IMR-90 (cell line): Measurements from ENCODE around the gene MYO7B. TPM values are rescaled to one million over a fixed set of nuclear protein-coding genes. Genes with fewer than 3 reads are reported as not detected.

Experiments
- ATAC-seq: fragments of 200-7000 bp; cut with Tn5 transposase; 2 replicates; pipeline ENCODE4 v1.9.1; 2020; ENCODE audit warnings: low read depth, mild to moderate bottlenecking, moderate library complexity
- BruUV-seq: library from RNA; stranded (reverse); fragments of 400-500 nt; replicated peaks from 2 replicates; lab custom pipeline; 2021; lab: Mats Ljungman, UMichigan
- CTCF ChIA-PET: fragments of 300-600 bp; formaldehyde crosslinking; extraction: SDS; loops from one replicate; lab custom pipeline; 2021; ENCODE audit warnings: antibody characterized with exemption; lab: Yijun Ruan, JAX
- POLR2A ChIA-PET: fragments of 300-600 bp; sonication (Branson Sonifier 250); formaldehyde crosslinking; loops from one replicate; lab custom pipeline; 2022; ENCODE audit warnings: antibody characterized with exemption; ENCODE audit not compliant: unreplicated experiment; lab: Charles Lee
- DNase-seq: peaks from one replicate; pipeline ENCODE4 v3.0.0; 2013
- H2AFZ ChIP-seq: replicated peaks from 2 replicates; pipeline ENCODE3; 2013; ENCODE audit warnings: low read length, mild to moderate bottlenecking; ENCODE audit not compliant: poor library complexity
- H2AK5ac ChIP-seq: 2 replicates; pipeline ENCODE4 v1.6.1; 2013; ENCODE audit warnings: low read depth, low read length, inconsistent platforms
- H2AK9ac ChIP-seq: replicated peaks from 2 replicates; pipeline ENCODE3; 2013; ENCODE audit warnings: mild to moderate bottlenecking, low read depth, low read length, moderate library complexity; ENCODE audit not compliant: poor library complexity
- H2BK120ac ChIP-seq: 2 replicates; pipeline ENCODE4 v1.6.1; 2013; ENCODE audit warnings: low read depth, low read length, inconsistent platforms
- H2BK15ac ChIP-seq: 3 replicates; pipeline ENCODE4 v1.6.1; 2013; ENCODE audit warnings: low read depth, low read length, inconsistent platforms
- H2BK20ac ChIP-seq: 2 replicates; pipeline ENCODE4 v1.6.1; 2013; ENCODE audit warnings: low read depth, mild to moderate bottlenecking, inconsistent platforms, low read length, moderate library complexity
- H2BK5ac ChIP-seq: 2 replicates; pipeline ENCODE4 v1.6.1; 2013; ENCODE audit warnings: mild to moderate bottlenecking, low read depth, low read length, inconsistent platforms; ENCODE audit not compliant: poor library complexity, severe bottlenecking
- H3K14ac ChIP-seq: replicated peaks from 2 replicates; pipeline ENCODE4 v1.6.1; 2013; ENCODE audit warnings: low read depth, low read length, inconsistent platforms
- H3K18ac ChIP-seq: 2 replicates; pipeline ENCODE4 v1.6.1; 2013; ENCODE audit warnings: low read depth, low read length, control low read depth
- H3K23ac ChIP-seq: 2 replicates; pipeline ENCODE4 v1.6.1; 2013; ENCODE audit warnings: low read depth, low read length, inconsistent platforms
- H3K27ac ChIP-seq: 2 replicates; pipeline ENCODE4 v1.5.1; 2013; ENCODE audit warnings: mild to moderate bottlenecking, control low read depth, low read length; ENCODE audit not compliant: insufficient read depth
- H3K27me3 ChIP-seq: 2 replicates; pipeline ENCODE4 v1.6.1; 2013; ENCODE audit warnings: low read length; ENCODE audit not compliant: control insufficient read depth, insufficient read depth
- H3K36me3 ChIP-seq: 2 replicates; pipeline ENCODE4 v1.6.1; 2013; ENCODE audit warnings: low read length, mixed read lengths; ENCODE audit not compliant: control insufficient read depth, insufficient read depth
- H3K4ac ChIP-seq: 2 replicates; pipeline ENCODE4 v1.6.1; 2013; ENCODE audit warnings: low read depth, low read length, inconsistent platforms
- H3K4me1 ChIP-seq: 2 replicates; pipeline ENCODE4 v1.6.1; 2013; ENCODE audit warnings: low read length, mixed read lengths; ENCODE audit not compliant: control insufficient read depth, insufficient read depth
- H3K4me2 ChIP-seq: 2 replicates; pipeline ENCODE4 v1.6.1; 2013; ENCODE audit warnings: low read depth, mild to moderate bottlenecking, control low read depth, low read length, moderate library complexity
- H3K4me3 ChIP-seq: 2 replicates; pipeline ENCODE4 v1.5.1; 2013; ENCODE audit warnings: low read depth, mild to moderate bottlenecking, control low read depth, low read length, moderate library complexity; ENCODE audit not compliant: insufficient read depth
- H3K56ac ChIP-seq: 2 replicates; pipeline ENCODE4 v1.6.1; 2013; ENCODE audit warnings: low read length, inconsistent platforms; ENCODE audit not compliant: insufficient read depth; ENCODE audit errors: extremely low read depth
- H3K79me1 ChIP-seq, 2 experiments: 2 replicates each; pipeline ENCODE4 v1.6.1; 2013; ENCODE audit warnings: low read length in 2 of 2, inconsistent platforms in 1 of 2, low read depth in 1 of 2
- H3K9ac ChIP-seq: 2 replicates; pipeline ENCODE4 v1.6.1; 2013; ENCODE audit warnings: low read depth, low read length, control low read depth
- H3K9me1 ChIP-seq: 2 replicates; pipeline ENCODE4 v1.6.1; 2013; ENCODE audit warnings: low read length, inconsistent platforms; ENCODE audit not compliant: insufficient read depth
- H3K9me3 ChIP-seq: 2 replicates; pipeline ENCODE4 v1.6.1; 2013; ENCODE audit warnings: low read length; ENCODE audit not compliant: control insufficient read depth, insufficient read depth
- H4K20me1 ChIP-seq: 2 replicates; pipeline ENCODE4 v1.6.1; 2013; ENCODE audit warnings: low read length, inconsistent platforms; ENCODE audit not compliant: insufficient read depth
- H4K5ac ChIP-seq: 2 replicates; pipeline ENCODE4 v1.6.1; 2013; ENCODE audit warnings: mild to moderate bottlenecking, low read depth, low read length, control low read depth
- H4K8ac ChIP-seq, 2 experiments: 2 replicates each; pipeline ENCODE4 v1.6.1; 2013; ENCODE audit warnings: low read depth in 2 of 2, low read length in 2 of 2, control low read depth in 1 of 2, inconsistent platforms in 1 of 2
- H4K91ac ChIP-seq: 2 replicates; pipeline ENCODE4 v1.6.1; 2013; ENCODE audit warnings: low read depth, low read length, inconsistent platforms; ENCODE audit not compliant: insufficient read depth
- CEBPB ChIP-seq: IDR thresholded peaks from 2 replicates; pipeline ENCODE4 v1.6.1; 2012; ENCODE audit warnings: low read depth, low read length, improper control_type of control experiment
- CHD1 ChIP-seq: IDR thresholded peaks from 2 replicates; pipeline ENCODE4 v1.6.1; 2012; ENCODE audit warnings: low read depth, low read length, improper control_type of control experiment
- MAFK ChIP-seq: IDR thresholded peaks from 2 replicates; pipeline ENCODE4 v1.6.1; 2012; ENCODE audit warnings: low read depth, low read length, improper control_type of control experiment
- MXI1 ChIP-seq: IDR thresholded peaks from 2 replicates; pipeline ENCODE4 v1.6.1; 2012; ENCODE audit warnings: low read depth, mild to moderate bottlenecking, low read length, moderate library complexity, borderline replicate concordance
- POLR2A ChIP-seq: IDR thresholded peaks from 2 replicates; pipeline ENCODE4 v1.6.1; 2012; ENCODE audit warnings: mild to moderate bottlenecking, low read depth, low read length
- RAD21 ChIP-seq: IDR thresholded peaks from 2 replicates; pipeline ENCODE4 v1.6.1; 2012; ENCODE audit warnings: low read length, improper control_type of control experiment
- RFX5 ChIP-seq: IDR thresholded peaks from 2 replicates; pipeline ENCODE4 v1.8.0; 2012; ENCODE audit warnings: low read depth, mild to moderate bottlenecking, low read length, moderate library complexity
- SMC3 ChIP-seq: fragments of 150-350 bp; IDR thresholded peaks from 2 replicates; pipeline ENCODE4 v1.6.1; 2016; ENCODE audit warnings: low read depth, mild to moderate bottlenecking, antibody characterized with exemption, low read length, moderate library complexity
- WGBS, 2 experiments: methylation state at CpG; one replicate each; pipeline versions ENCODE4 v1.1.5 to v1.1.7; 2013; ENCODE audit warnings: missing lambda C conversion rate in 2 of 2; ENCODE audit not compliant: insufficient read length in 1 of 2; ENCODE audit errors: extremely low coverage in 2 of 2; 5-methylcytosine and 5-hydroxymethylcytosine counted together
- dilution Hi-C: fragments of 300-500 bp; cut with HindIII; formaldehyde crosslinking; loops from one replicate; pipeline ENCODE4 v1.14.3; 2018; ENCODE audit warnings: low sequenced_read_pairs; ENCODE audit not compliant: unreplicated experiment
- in situ Hi-C: fragments of 300-500 bp; cut with MboI; formaldehyde crosslinking; loops from 3 replicates; pipeline ENCODE4 v1.14.3; 2019; ENCODE audit warnings: low sequenced_read_pairs, inconsistent platforms, mixed read lengths
- intact Hi-C: fragments of 100-400 bp; cut with micrococcal nuclease; formaldehyde crosslinking; loops from 2 replicates; pipeline ENCODE4 v1.10.0; 2022
- polyA plus RNA-seq, 3 experiments: library from polyadenylated mRNA; depleted of rRNA; stranded (reverse); fragments of >200 nt; gene quantifications; 2 replicates each; pipeline ENCODE4 v1.2.3, GENCODE V29; 2012; ENCODE audit warnings: low replicate concordance in 1 of 3
- total RNA-seq: library from RNA; depleted of rRNA; stranded (reverse); fragments of >200 nt; gene quantifications from 2 replicates; pipeline ENCODE4 v1.2.3, GENCODE V29; 2012
- TF ChIP-seq, protein P1 (sequence below): fragments of 150-350 bp; IDR thresholded peaks from 2 replicates; pipeline ENCODE4 v1.6.1; 2017; ENCODE audit warnings: mild to moderate bottlenecking, antibody characterized with exemption, low read length, low read depth

MYO7B gene
- total and polyA plus RNA-seq, 2 of the 4 experiments (the other 2 are of a cell fraction) = 0.18 to 0.46 TPM

DNA sequence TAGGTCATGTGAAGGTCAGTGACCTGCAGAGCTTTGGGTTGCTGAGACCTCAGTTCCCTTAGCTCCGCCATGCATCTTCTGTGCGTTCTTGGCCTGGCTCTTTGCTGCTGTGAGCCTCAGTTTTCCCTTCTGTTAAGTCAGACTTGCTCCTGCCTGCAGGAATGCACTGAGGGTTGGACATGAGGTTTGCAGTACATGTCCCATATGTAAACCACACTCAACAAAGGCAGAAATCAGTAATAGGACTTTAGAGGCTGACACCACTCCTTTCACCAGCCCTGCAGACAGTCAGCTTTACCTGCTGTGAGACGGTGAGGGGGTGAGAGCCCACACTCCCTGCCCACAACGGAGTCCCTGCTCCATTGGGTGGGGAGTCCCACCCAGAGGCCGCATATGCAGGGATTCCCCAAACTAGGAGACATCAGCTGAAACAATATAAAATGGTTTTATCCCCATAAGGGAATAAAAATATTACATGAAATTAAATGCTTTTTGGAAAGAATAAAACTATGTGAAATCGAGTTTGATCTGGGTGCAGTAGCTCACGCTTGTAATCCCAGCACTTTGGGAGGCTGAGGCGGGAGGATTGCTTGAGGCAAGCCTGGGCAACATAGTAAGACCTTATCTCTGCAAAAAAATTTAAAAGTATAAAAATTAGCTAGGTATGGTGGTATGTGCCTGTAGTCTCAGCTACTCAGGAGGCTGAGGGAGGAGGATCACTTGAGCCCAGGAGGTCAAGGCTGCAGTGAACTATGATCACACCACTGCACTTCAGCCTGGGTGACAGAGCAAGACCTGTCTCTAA, 55.1 kb downstream of the MYO7B start:
- H3K9me1 ChIP-seq = no peaks in the 10 kb centered on the region
- intact Hi-C loops = loop anchor here (1.0 kb wide), 2 partner anchors 59 to 105 kb away; no protein-coding TSS in a partner anchor
- POLR2A ChIA-PET = no interaction called here

More for the DNA sequence above, 55.1 kb downstream of the MYO7B start:
- no peak overlapping the region for H3K4ac ChIP-seq
- H4K20me1 ChIP-seq = no peaks in the 10 kb centered on the region
- dilution Hi-C loops (no loop called here), in situ Hi-C loops (no loop called here)
- H2BK20ac ChIP-seq = no peak overlapping the region
- H3K36me3 ChIP-seq = no peaks in the 10 kb centered on the region
- TF ChIP-seq RFX5 (no peak), CHD1 (no peak), SMC3 (no peak), CEBPB (no peak), POLR2A (no peak), MXI1 (no peak), RAD21 (no peak), MAFK (no peak)
- TF ChIP-seq, protein P1, sequence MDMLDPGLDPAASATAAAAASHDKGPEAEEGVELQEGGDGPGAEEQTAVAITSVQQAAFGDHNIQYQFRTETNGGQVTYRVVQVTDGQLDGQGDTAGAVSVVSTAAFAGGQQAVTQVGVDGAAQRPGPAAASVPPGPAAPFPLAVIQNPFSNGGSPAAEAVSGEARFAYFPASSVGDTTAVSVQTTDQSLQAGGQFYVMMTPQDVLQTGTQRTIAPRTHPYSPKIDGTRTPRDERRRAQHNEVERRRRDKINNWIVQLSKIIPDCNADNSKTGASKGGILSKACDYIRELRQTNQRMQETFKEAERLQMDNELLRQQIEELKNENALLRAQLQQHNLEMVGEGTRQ = no peak
- no peak overlapping the region for H3K56ac ChIP-seq
- WGBS, 2 experiments = no CpG with 5 or more reads among the region's 8 CpGs
- H3K14ac ChIP-seq = no peak overlapping the region
- H3K18ac ChIP-seq = no peak overlapping the region
- H3K27me3 ChIP-seq = peaks cover 10% of the 10 kb centered on the region
- no peak overlapping the region for H2AK9ac ChIP-seq
- no peak overlapping the region for H3K27ac ChIP-seq
- no peak overlapping the region for H3K23ac ChIP-seq
- no peaks in the 10 kb centered on the region for H3K4me1 ChIP-seq
- H3K9me3 ChIP-seq = no peaks in the 10 kb centered on the region
- H3K9ac ChIP-seq = no peak overlapping the region
- no peaks in the 10 kb centered on the region for H3K79me1 ChIP-seq
- H2BK5ac ChIP-seq = no peak overlapping the region
- H3K4me2 ChIP-seq = no peak overlapping the region
- BruUV-seq = no TSS peak
- H2AFZ ChIP-seq = no peak overlapping the region
- no peak overlapping the region for H2BK15ac ChIP-seq
- ATAC-seq = no peak
- no peak overlapping the region for H2AK5ac ChIP-seq
- H4K5ac ChIP-seq = no peak overlapping the region
- H2BK120ac ChIP-seq = no peak overlapping the region
- H4K91ac ChIP-seq = no peak overlapping the region
- no peak overlapping the region for H4K8ac ChIP-seq
- no peak overlapping the region for H3K4me3 ChIP-seq
- CTCF ChIA-PET = interaction anchor here (0.6 to 2.1 kb wide), 10 partner anchors 11 to 411 kb away, joined by 3 to 15 read pairs (median 5); partner anchors contain the start of gene LIMS2
- no peak for DNase-seq
